Measurements from ENCODE around the gene SP2.

GRCh38 chr17:47870056-47870455 is 26.0 kb upstream of the SP2 start:
- no peak for TF ChIP-seq EZH2 (IDR thresholded peaks at IDR 0.05; ENCODE audit: low read length)
- TF ChIP-seq CTCF (optimal IDR thresholded peaks at IDR 0.05 in 1 of 3, IDR thresholded peaks at IDR 0.05 in 1 of 3, conservative IDR thresholded peaks at IDR 0.05 in 1 of 3; ENCODE audit: extremely low read depth in 1 of 3, insufficient read depth in 2 of 3, low read length in 3 of 3) = no peak

Measured in keratinocyte (primary cell).